Memory B cell (primary cell): Measurements from ENCODE around the gene ZFHX2.
"Not testable (repeated sequence)": the region's sequence is repeated elsewhere in the genome, so short reads cannot be mapped to it uniquely, and the experiment has no call there.

Experiments
- ATAC-seq: fragments of 150-1000 bp; cut with Tn5 transposase; 2 replicates; pipeline ENCODE4 v1.10.0; 2021; ENCODE audit warnings: low read depth, mild to moderate bottlenecking, moderate library complexity
- DNase-seq, 2 donors: peaks; one replicate each; pipeline ENCODE4 v3.0.0; 2022; ENCODE audit warnings: low spot score in 2 of 2
- H3K27ac Mint-ChIP-seq: one replicate; pipeline ENCODE4 v1.8.0; 2022; ENCODE audit warnings: mild to moderate bottlenecking, moderate library complexity, mixed read lengths
- H3K27me3 Mint-ChIP-seq: one replicate; pipeline ENCODE4 v1.8.0; 2022; ENCODE audit warnings: mixed read lengths
- H3K36me3 Mint-ChIP-seq: one replicate; pipeline ENCODE4 v1.8.0; 2022; ENCODE audit warnings: mild to moderate bottlenecking, mixed read lengths
- H3K4me1 Mint-ChIP-seq: one replicate; pipeline ENCODE4 v1.8.0; 2022; ENCODE audit warnings: mixed read lengths
- H3K4me3 Mint-ChIP-seq: one replicate; pipeline ENCODE4 v1.8.0; 2022; ENCODE audit warnings: mild to moderate bottlenecking, moderate library complexity, mixed read lengths
- H3K9me3 Mint-ChIP-seq: one replicate; pipeline ENCODE4 v1.8.0; 2022; ENCODE audit warnings: mixed read lengths

Gene ZFHX2

GRCh38 chr14:23551266-23552028 is at the start of gene ZFHX2:
ZFHX2 (minus strand) TSS chr14:23551765; CDS start chr14:23535325, 16,440 bp downstream.
- ATAC-seq = peak; percentile 50
- Mint-ChIP-seq H3K27ac (no peak within 1 kb of the TSS), H3K4me3 (peak within 1 kb of the TSS; percentile 21), H3K27me3 (no peaks in the 10 kb centered on the region), H3K36me3 (no peaks in the 10 kb centered on the region), H3K4me1 (peaks cover 11% of the 10 kb centered on the region), H3K9me3 (no peaks in the 10 kb centered on the region)
- DNase-seq = peak; percentile 44 to 74

GRCh38 chr14:23600806-23601205 is 49.2 kb upstream of the ZFHX2 start:
- Mint-ChIP-seq H3K9me3 (peaks cover 3% of the 10 kb centered on the region), H3K4me1 (no peaks in the 10 kb centered on the region), H3K27ac (no peak overlapping the region), H3K36me3 (peaks cover 2% of the 10 kb centered on the region), H3K4me3 (no peak overlapping the region), H3K27me3 (peaks cover 6% of the 10 kb centered on the region)
- no peak for ATAC-seq
- no peak for DNase-seq

- H3K4me3 Mint-ChIP-seq = no peak overlapping the region
- H3K36me3 Mint-ChIP-seq = peaks cover 2% of the 10 kb centered on the region
- H3K4me1 Mint-ChIP-seq = no peaks in the 10 kb centered on the region
- peaks cover 3% of the 10 kb centered on the region for H3K9me3 Mint-ChIP-seq
- no peak for DNase-seq
- no peak overlapping the region for H3K27ac Mint-ChIP-seq
- peaks cover 6% of the 10 kb centered on the region for H3K27me3 Mint-ChIP-seq
- no peak for ATAC-seq
These were observed 48.8 kb upstream of the ZFHX2 start for GRCh38 chr14:23600322-23600707.

- not testable (repeated sequence) for H3K9me3 Mint-ChIP-seq, DNase-seq, H3K27ac Mint-ChIP-seq, H3K27me3 Mint-ChIP-seq, ATAC-seq, H3K4me3 Mint-ChIP-seq, H3K36me3 Mint-ChIP-seq, H3K4me1 Mint-ChIP-seq
These were observed 42.6 kb upstream of the ZFHX2 start for GRCh38 chr14:23594191-23594590.

DNA sequence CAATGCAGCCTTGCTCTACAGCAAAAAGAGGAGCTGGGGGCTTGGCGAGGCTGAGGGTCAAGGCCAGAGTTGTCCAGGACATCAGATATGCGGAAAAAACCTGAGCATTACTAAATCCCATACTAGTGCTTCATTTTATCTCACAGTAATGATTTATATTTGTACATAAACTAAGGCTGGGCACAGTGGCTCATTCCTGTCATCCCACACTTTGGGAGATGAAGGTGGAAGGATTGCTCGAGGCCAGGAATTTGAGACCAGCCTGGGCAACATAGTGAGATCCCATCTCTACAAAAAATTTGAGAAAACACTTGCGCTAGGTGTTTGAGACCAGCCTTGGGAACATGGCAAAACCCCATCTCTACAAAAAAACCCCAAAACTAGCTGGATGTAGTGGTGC is 38.6 kb upstream of the ZFHX2 start:
- Mint-ChIP-seq H3K27me3 (peaks cover 7% of the 10 kb centered on the region), H3K9me3 (peaks cover 2% of the 10 kb centered on the region), H3K4me1 (peaks cover 6% of the 10 kb centered on the region), H3K27ac (no peak overlapping the region), H3K36me3 (no peaks in the 10 kb centered on the region), H3K4me3 (no peak overlapping the region)
- DNase-seq = no peak
- no peak for ATAC-seq

DNA sequence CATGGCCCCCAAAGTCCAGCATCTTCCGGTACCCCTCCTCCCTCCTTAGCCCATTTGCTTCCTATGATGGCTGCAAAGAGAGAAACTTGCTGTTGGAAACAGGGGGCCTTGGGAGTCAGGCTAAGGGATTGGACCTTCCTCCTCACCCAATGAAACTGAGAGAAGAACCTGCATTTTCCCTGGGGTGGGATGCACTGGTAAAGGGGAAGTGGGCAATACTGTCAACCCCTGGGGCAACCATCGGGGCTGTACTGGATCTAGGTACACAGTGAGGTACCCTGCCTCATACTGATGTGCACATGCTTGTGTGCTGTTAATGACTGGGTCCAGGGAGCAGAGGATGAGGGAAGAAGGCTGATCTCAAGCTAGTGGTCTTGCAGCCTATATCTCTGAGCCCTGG is 38.0 kb upstream of the ZFHX2 start:
- no peak for ATAC-seq
- H3K36me3 Mint-ChIP-seq = no peaks in the 10 kb centered on the region
- DNase-seq = no peak
- H3K27ac Mint-ChIP-seq = no peak overlapping the region
- peaks cover 7% of the 10 kb centered on the region for H3K27me3 Mint-ChIP-seq
- H3K4me3 Mint-ChIP-seq = no peak overlapping the region
- H3K9me3 Mint-ChIP-seq = peaks cover 2% of the 10 kb centered on the region
- peaks cover 6% of the 10 kb centered on the region for H3K4me1 Mint-ChIP-seq

- DNase-seq (peak; percentile 49 to 50), ATAC-seq (peak; percentile 92)
- Mint-ChIP-seq H3K4me3 (no peak overlapping the region), H3K4me1 (peaks cover 6% of the 10 kb centered on the region), H3K9me3 (peaks cover 2% of the 10 kb centered on the region), H3K27me3 (peaks cover 7% of the 10 kb centered on the region), H3K27ac (no peak overlapping the region), H3K36me3 (no peaks in the 10 kb centered on the region)
These were observed 37.5 kb upstream of the ZFHX2 start for GRCh38 chr14:23588884-23589598.

- H3K9me3 Mint-ChIP-seq, ATAC-seq, DNase-seq, H3K4me3 Mint-ChIP-seq, H3K36me3 Mint-ChIP-seq, H3K4me1 Mint-ChIP-seq, H3K27ac Mint-ChIP-seq: not testable (repeated sequence)
- peaks cover 14% of the 10 kb centered on the region for H3K27me3 Mint-ChIP-seq
These were observed 33.1 kb upstream of the ZFHX2 start for GRCh38 chr14:23584527-23585203.

- not testable (repeated sequence) for ATAC-seq
These were observed 32.4 kb upstream of the ZFHX2 start for GRCh38 chr14:23583761-23584526.

GRCh38 chr14:23582906-23583760 is 31.6 kb upstream of the ZFHX2 start:
- H3K27me3 Mint-ChIP-seq = peaks cover 20% of the 10 kb centered on the region
- H3K4me3 Mint-ChIP-seq = no peak overlapping the region
- no peaks in the 10 kb centered on the region for H3K36me3 Mint-ChIP-seq
- no peak for DNase-seq
- H3K4me1 Mint-ChIP-seq = peaks cover 8% of the 10 kb centered on the region
- no peak overlapping the region for H3K27ac Mint-ChIP-seq
- H3K9me3 Mint-ChIP-seq = peaks cover 2% of the 10 kb centered on the region
- ATAC-seq = no peak

More at GRCh38 chr14:23583761-23584526, 32.4 kb upstream of the ZFHX2 start:
- peaks cover 17% of the 10 kb centered on the region for H3K27me3 Mint-ChIP-seq
- H3K27ac Mint-ChIP-seq, H3K4me1 Mint-ChIP-seq, DNase-seq, H3K4me3 Mint-ChIP-seq, H3K36me3 Mint-ChIP-seq, H3K9me3 Mint-ChIP-seq: not testable (repeated sequence)

- Mint-ChIP-seq H3K27ac (no peak overlapping the region), H3K36me3 (no peaks in the 10 kb centered on the region), H3K9me3 (peaks cover 2% of the 10 kb centered on the region), H3K4me1 (peaks cover 17% of the 10 kb centered on the region), H3K4me3 (no peak overlapping the region), H3K27me3 (peaks cover 29% of the 10 kb centered on the region)
- DNase-seq (no peak), ATAC-seq (no peak)
These were observed 29.4 kb upstream of the ZFHX2 start for GRCh38 chr14:23580948-23581281.

DNA sequence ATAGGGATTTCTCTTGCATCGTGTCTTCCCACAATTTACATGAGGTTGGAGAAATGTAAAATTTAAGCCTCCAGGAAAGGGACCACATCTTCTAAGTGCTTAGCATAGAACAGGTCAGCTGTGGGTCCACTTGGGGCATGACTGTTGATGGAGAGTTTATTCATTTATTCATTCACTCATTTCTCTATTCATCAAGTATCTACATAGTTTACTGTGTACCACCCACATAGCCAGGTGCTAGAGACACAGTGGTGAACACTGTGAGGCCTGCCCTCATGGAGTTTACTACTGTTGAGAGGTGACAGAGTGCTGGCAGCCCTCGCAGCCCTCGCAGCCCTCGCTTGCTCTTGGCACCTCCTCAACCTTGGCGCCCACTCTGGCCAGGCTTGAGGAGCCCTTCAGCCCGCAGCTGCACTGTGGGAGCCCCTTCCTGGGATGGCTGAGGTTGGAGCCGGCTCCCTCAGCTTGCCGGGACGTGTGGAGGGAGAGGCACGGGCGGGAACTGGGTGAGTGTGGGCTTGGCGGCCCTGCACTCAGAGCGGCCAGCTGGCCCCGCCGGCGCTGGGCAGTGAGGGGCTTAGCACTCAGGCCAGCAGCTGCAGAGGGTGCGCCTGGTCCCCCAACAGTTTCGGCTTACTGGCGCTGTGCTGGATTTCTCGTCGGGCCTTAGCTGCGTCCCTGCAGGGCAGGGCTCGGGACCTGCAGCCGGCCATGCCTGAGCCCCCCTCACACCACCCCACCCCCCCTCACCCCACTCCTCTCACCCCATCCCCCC is 28.8 kb upstream of the ZFHX2 start:
- Mint-ChIP-seq H3K9me3 (no peaks in the 10 kb centered on the region), H3K27ac (no peak overlapping the region), H3K4me3 (no peak overlapping the region), H3K27me3 (peaks cover 29% of the 10 kb centered on the region), H3K36me3 (no peaks in the 10 kb centered on the region), H3K4me1 (peaks cover 17% of the 10 kb centered on the region)
- ATAC-seq = no peak
- DNase-seq = no peak
